ENCODE measurements around the gene SMYD3.

SMYD3 gene

DNA sequence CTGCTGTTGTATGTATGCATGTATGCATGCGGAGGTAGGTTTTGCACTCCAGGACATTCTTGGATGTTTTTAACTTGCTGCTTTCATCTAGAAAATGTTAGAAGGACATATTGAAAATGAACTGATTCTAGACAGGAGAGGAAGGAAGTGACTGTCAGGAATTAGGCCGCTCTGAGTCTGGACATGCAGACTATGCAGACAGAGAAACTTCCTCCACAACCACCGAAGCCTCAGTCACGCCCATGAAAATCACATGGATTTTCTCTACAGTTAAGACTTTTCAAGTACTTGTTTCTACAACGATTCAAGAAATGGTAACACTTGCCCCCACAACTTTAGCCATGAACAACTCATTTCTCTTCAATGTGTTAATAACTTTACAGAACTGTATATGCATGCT lies 211.1 kb downstream of the SMYD3 start:
- Histone ChIP-seq H3K4me2 (ENCODE audit: low read depth, low read length, poor library complexity, severe bottlenecking) (peak overlapping the region; percentile 41), H3K4me1 (ENCODE audit: insufficient read depth, low read length, poor library complexity, severe bottlenecking) (peaks cover 52% of the 10 kb centered on the region), H3F3A (ENCODE audit: low read depth) (no peaks in the 10 kb centered on the region), H3K79me2 (ENCODE audit: insufficient read depth, low read length) (peaks cover 6% of the 10 kb centered on the region), H4K20me1 (ENCODE audit: insufficient read depth, low read length, poor library complexity, severe bottlenecking) (no peaks in the 10 kb centered on the region), H2AFZ (ENCODE audit: low read length) (no peak overlapping the region), H3K27me3 (ENCODE audit: insufficient read depth, low read length, poor library complexity, severe bottlenecking) (no peaks in the 10 kb centered on the region), H3K9me3 (ENCODE audit: insufficient read depth, low read depth, low read length) (no peaks in the 10 kb centered on the region), H3K9ac (ENCODE audit: low read depth, low read length, poor library complexity, severe bottlenecking) (no peak overlapping the region), H3K4me3 (ENCODE audit: low read length, poor library complexity, severe bottlenecking) (no peak overlapping the region), H3K36me3 (ENCODE audit: insufficient read depth, low read length) (no peaks in the 10 kb centered on the region), H3K9me2 (replicated peaks; ENCODE audit: low read depth, low read length) (no peaks in the 10 kb centered on the region)
- no peak for TF ChIP-seq EZH2phosphoT487 (IDR thresholded peaks at IDR 0.05; ENCODE audit: borderline replicate concordance)

DNA sequence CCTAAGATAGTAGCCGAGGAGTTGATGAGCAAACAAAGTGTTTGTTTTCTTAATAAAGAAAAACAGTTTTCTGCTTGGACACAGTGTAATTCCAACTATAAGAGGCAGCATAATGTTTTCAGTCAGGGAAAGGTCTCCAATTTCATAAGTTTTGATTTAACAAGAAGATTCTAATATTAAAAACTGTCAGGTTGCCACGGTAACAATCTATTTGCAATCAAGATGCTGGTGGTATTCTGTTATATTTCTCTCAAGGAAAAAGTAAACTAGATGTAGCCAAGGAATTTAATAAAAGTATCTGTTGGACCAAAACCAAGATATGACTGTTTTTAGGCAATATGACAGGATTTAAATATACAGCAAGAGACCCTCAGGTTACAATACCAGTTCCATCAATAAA lies 211.7 kb downstream of the SMYD3 start:
- H3K9me2 ChIP-seq (replicated peaks; ENCODE audit: low read depth, low read length): no peaks in the 10 kb centered on the region
- peaks cover 6% of the 10 kb centered on the region for H3K79me2 ChIP-seq (ENCODE audit: insufficient read depth, low read length)
- no peaks in the 10 kb centered on the region for H4K20me1 ChIP-seq (ENCODE audit: insufficient read depth, low read length, poor library complexity, severe bottlenecking)
- H3K27me3 ChIP-seq (ENCODE audit: insufficient read depth, low read length, poor library complexity, severe bottlenecking): no peaks in the 10 kb centered on the region
- no peaks in the 10 kb centered on the region for H3F3A ChIP-seq (ENCODE audit: low read depth)
- H3K4me2 ChIP-seq (ENCODE audit: low read depth, low read length, poor library complexity, severe bottlenecking): peak overlapping the region; percentile 41
- no peak overlapping the region for H2AFZ ChIP-seq (ENCODE audit: low read length)
- no peak overlapping the region for H3K4me3 ChIP-seq (ENCODE audit: low read length, poor library complexity, severe bottlenecking)
- no peaks in the 10 kb centered on the region for H3K9me3 ChIP-seq (ENCODE audit: insufficient read depth, low read depth, low read length)
- H3K9ac ChIP-seq (ENCODE audit: low read depth, low read length, poor library complexity, severe bottlenecking): no peak overlapping the region
- TF ChIP-seq EZH2phosphoT487 (IDR thresholded peaks at IDR 0.05; ENCODE audit: borderline replicate concordance): no peak
- TF ChIP-seq, protein P1, sequence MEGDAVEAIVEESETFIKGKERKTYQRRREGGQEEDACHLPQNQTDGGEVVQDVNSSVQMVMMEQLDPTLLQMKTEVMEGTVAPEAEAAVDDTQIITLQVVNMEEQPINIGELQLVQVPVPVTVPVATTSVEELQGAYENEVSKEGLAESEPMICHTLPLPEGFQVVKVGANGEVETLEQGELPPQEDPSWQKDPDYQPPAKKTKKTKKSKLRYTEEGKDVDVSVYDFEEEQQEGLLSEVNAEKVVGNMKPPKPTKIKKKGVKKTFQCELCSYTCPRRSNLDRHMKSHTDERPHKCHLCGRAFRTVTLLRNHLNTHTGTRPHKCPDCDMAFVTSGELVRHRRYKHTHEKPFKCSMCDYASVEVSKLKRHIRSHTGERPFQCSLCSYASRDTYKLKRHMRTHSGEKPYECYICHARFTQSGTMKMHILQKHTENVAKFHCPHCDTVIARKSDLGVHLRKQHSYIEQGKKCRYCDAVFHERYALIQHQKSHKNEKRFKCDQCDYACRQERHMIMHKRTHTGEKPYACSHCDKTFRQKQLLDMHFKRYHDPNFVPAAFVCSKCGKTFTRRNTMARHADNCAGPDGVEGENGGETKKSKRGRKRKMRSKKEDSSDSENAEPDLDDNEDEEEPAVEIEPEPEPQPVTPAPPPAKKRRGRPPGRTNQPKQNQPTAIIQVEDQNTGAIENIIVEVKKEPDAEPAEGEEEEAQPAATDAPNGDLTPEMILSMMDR (conservative IDR thresholded peaks at IDR 0.05; ENCODE audit: low read length): no peak
- H3K36me3 ChIP-seq (ENCODE audit: insufficient read depth, low read length): no peaks in the 10 kb centered on the region
- peaks cover 54% of the 10 kb centered on the region for H3K4me1 ChIP-seq (ENCODE audit: insufficient read depth, low read length, poor library complexity, severe bottlenecking)

DNA sequence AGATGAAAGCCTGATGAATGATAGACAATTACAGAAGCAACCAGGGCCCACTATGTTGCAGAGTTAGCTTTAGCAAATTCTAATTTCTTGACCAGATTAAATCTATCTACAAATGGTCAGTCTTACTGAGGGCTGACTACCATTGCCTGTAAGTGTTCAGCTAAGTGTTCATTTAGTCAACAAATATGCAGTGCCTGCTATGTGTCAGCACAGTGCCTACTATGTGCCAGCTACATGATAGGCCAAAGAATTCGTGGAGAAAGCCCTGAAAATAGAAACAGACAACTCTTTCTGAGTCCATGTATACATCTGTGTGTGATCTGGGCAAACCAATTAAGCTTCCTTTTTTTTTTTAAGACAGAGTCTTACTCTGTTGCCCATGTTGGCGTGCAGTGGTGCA lies 212.8 kb downstream of the SMYD3 start:
- Histone ChIP-seq H3K27me3 (ENCODE audit: insufficient read depth, low read length, poor library complexity, severe bottlenecking) (no peaks in the 10 kb centered on the region), H3K79me2 (ENCODE audit: insufficient read depth, low read length) (peaks cover 6% of the 10 kb centered on the region), H3F3A (ENCODE audit: low read depth) (no peaks in the 10 kb centered on the region), H3K36me3 (ENCODE audit: insufficient read depth, low read length) (no peaks in the 10 kb centered on the region), H3K4me3 (ENCODE audit: low read length, poor library complexity, severe bottlenecking) (no peak overlapping the region), H3K4me1 (ENCODE audit: insufficient read depth, low read length, poor library complexity, severe bottlenecking) (peaks cover 51% of the 10 kb centered on the region), H3K4me2 (ENCODE audit: low read depth, low read length, poor library complexity, severe bottlenecking) (no peak overlapping the region), H4K20me1 (ENCODE audit: insufficient read depth, low read length, poor library complexity, severe bottlenecking) (no peaks in the 10 kb centered on the region), H2AFZ (ENCODE audit: low read length) (no peak overlapping the region), H3K9me2 (replicated peaks; ENCODE audit: low read depth, low read length) (no peaks in the 10 kb centered on the region), H3K9me3 (ENCODE audit: insufficient read depth, low read depth, low read length) (no peaks in the 10 kb centered on the region), H3K9ac (ENCODE audit: low read depth, low read length, poor library complexity, severe bottlenecking) (no peak overlapping the region)
- no peak for TF ChIP-seq EZH2phosphoT487 (IDR thresholded peaks at IDR 0.05; ENCODE audit: borderline replicate concordance)
- TF ChIP-seq, protein P1 (conservative IDR thresholded peaks at IDR 0.05; ENCODE audit: low read length): no peak

DNA sequence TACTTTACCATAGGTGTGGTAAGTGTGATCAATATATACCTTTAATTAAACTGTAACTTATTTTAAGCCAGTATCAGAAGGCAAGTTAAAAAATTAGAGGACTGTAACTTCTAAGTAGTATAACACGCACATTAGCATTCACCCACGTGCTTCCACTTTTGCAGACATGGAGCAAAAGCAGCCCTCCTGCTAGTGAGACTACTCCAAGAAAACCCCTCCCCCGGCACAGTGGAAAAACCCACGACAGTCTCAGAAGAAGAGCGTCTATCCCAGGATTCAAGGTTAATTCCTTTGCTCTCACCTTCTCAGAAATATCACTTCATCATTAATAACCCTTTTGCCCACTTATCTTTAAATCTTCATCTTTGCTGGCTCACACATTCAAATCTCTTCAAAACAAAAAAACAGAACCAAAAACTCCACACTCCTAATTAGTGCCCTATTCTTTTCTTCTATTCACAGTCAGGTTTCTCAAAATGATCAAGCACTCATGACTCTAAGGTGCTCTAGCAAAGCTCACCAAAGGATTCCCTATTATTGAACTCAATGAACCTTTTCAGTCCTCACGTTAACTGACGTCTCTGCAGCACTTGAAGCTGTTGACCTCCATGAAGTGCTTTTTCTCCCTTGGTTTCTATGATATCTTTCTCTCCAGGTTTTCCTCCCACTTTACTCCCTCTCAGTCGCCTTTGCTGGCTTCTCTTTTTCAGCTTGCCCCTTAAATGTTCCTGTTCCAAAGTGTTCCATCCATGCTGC lies 213.5 kb downstream of the SMYD3 start:
- Histone ChIP-seq H3F3A (ENCODE audit: low read depth) (no peaks in the 10 kb centered on the region), H4K20me1 (ENCODE audit: insufficient read depth, low read length, poor library complexity, severe bottlenecking) (no peaks in the 10 kb centered on the region), H3K79me2 (ENCODE audit: insufficient read depth, low read length) (peaks cover 6% of the 10 kb centered on the region), H2AFZ (ENCODE audit: low read length) (no peak overlapping the region), H3K9me2 (replicated peaks; ENCODE audit: low read depth, low read length) (no peaks in the 10 kb centered on the region), H3K9me3 (ENCODE audit: insufficient read depth, low read depth, low read length) (no peaks in the 10 kb centered on the region), H3K27me3 (ENCODE audit: insufficient read depth, low read length, poor library complexity, severe bottlenecking) (no peaks in the 10 kb centered on the region), H3K36me3 (ENCODE audit: insufficient read depth, low read length) (no peaks in the 10 kb centered on the region), H3K4me3 (ENCODE audit: low read length, poor library complexity, severe bottlenecking) (no peak overlapping the region), H3K4me1 (ENCODE audit: insufficient read depth, low read length, poor library complexity, severe bottlenecking) (peaks cover 44% of the 10 kb centered on the region), H3K4me2 (ENCODE audit: low read depth, low read length, poor library complexity, severe bottlenecking) (no peak overlapping the region), H3K9ac (ENCODE audit: low read depth, low read length, poor library complexity, severe bottlenecking) (no peak overlapping the region)
- TF ChIP-seq, protein P1 (conservative IDR thresholded peaks at IDR 0.05; ENCODE audit: low read length): no peak
- no peak for TF ChIP-seq EZH2phosphoT487 (IDR thresholded peaks at IDR 0.05; ENCODE audit: borderline replicate concordance)

Data from Loucy (cell line).